ENCODE measurements around the gene GRIN1. TPM values are rescaled to one million over a fixed set of nuclear protein-coding genes. Genes with fewer than 3 reads are reported as not detected.

GRIN1 gene
- total and polyA plus RNA-seq, 2 donors (not counting 1 experiment from before 2014, with no cell fraction given) = 0.04 TPM; not detected in 1

- H3K4me3 Mint-ChIP-seq = no peak overlapping the region
- H3K4me1 Mint-ChIP-seq = peaks cover 23% of the 10 kb centered on the region
- peaks cover 49% of the 10 kb centered on the region for H3K27me3 Mint-ChIP-seq
- POLR2A ChIA-PET = interaction anchor here (0.6 to 0.7 kb wide), 2 partner anchors 34 to 47 kb away, joined by 3 to 9 read pairs; no protein-coding TSS in a partner anchor
- H3K9me3 Mint-ChIP-seq (ENCODE audit: insufficient read depth) = no peaks in the 10 kb centered on the region
- H3K9ac ChIP-seq (ENCODE audit: low read length) = no peak overlapping the region
- ATAC-seq (ENCODE audit: low read depth) (no peak), DNase-seq (no peak)
- H3K4me2 ChIP-seq (replicated peaks; ENCODE audit: low read depth, low read length, poor library complexity, severe bottlenecking) = peak overlapping the region; percentile 35
- H3K4me1 ChIP-seq (ENCODE audit: control insufficient read depth in 2 of 2, insufficient read depth in 2 of 2, low read length in 2 of 2) = peaks cover 16 to 37% of the 10 kb centered on the region in 2 donors
- H3K4me3 ChIP-seq (ENCODE audit: control extremely low read depth in 1 of 5, extremely low read depth in 1 of 5, insufficient read depth in 1 of 5, low read depth in 2 of 5, low read length in 4 of 5) = no peak overlapping the region
- H2AFZ ChIP-seq (ENCODE audit: insufficient read depth, low read depth, low read length, poor library complexity, severe bottlenecking) = no peak overlapping the region
- H3K36me3 ChIP-seq (replicated peaks in 1 of 2; ENCODE audit: control extremely low read depth in 1 of 2, control insufficient read depth in 1 of 2, extremely low read depth in 1 of 2, insufficient read depth in 2 of 2, low read length in 1 of 2) = no peaks in the 10 kb centered on the region
- intact Hi-C loops (cut with micrococcal nuclease) = no loop called here
- H3K27ac Mint-ChIP-seq = no peak overlapping the region
- peak; percentile 48 for TF ChIP-seq EZH2 (IDR thresholded peaks at IDR 0.05; ENCODE audit: borderline replicate concordance, insufficient read depth, low read depth, low read length, poor library complexity, severe bottlenecking)
- TF ChIP-seq CTCF (IDR thresholded peaks at IDR 0.05) = no peak
- H3K79me2 ChIP-seq (ENCODE audit: control insufficient read depth, insufficient read depth, low read length) = no peaks in the 10 kb centered on the region
- peaks cover 0 to 34% (median 0%) of the 10 kb centered on the region in 3 donors for H3K9me3 ChIP-seq (ENCODE audit: control extremely low read depth in 1 of 3, control insufficient read depth in 2 of 3, insufficient read depth in 1 of 3, low read length in 2 of 3)
- 25% methylated on average over 69 of the region's 71 CpGs for WGBS (ENCODE audit: insufficient coverage)
- H4K20me1 ChIP-seq (ENCODE audit: control insufficient read depth, insufficient read depth, low read length, poor library complexity, severe bottlenecking) = no peaks in the 10 kb centered on the region
- CTCF ChIA-PET = no interaction called here
- peaks cover 0 to 87% (median 37%) of the 10 kb centered on the region in 4 experiments for H3K27me3 ChIP-seq (replicated peaks in 1 of 4; ENCODE audit: control extremely low read depth in 1 of 4, control insufficient read depth in 3 of 4, insufficient read depth in 4 of 4, low read length in 3 of 4)
- H3K27ac ChIP-seq (ENCODE audit: low read length in 2 of 2) = no peak overlapping the region
Measured at GRCh38 chr9:137161558-137162486, 22.9 kb downstream of the GRIN1 start.
